Fibroblast of the aortic adventitia (primary cell): Measurements from ENCODE around the gene TTYH1. TPM values are rescaled to one million over a fixed set of nuclear protein-coding genes. Genes with fewer than 3 reads are reported as not detected.

Source experiments
- DNase-seq: peaks from one replicate; pipeline ENCODE4 v3.0.0-alpha.2; 2010; ENCODE audit warnings: low read depth
- H3K4me3 ChIP-seq: 2 replicates; pipeline ENCODE4 v1.5.1; 2011; ENCODE audit warnings: low read depth, mild to moderate bottlenecking, control low read depth, low read length, moderate library complexity
- CTCF ChIP-seq: IDR thresholded peaks from 2 replicates; pipeline ENCODE4 v1.5.1; 2011; ENCODE audit warnings: mild to moderate bottlenecking, low read length, control low read depth, inconsistent platforms; ENCODE audit not compliant: insufficient read depth
- total RNA-seq: library from RNA; depleted of rRNA; stranded (reverse); fragments of >200 nt; gene quantifications from 2 replicates; pipeline ENCODE4 v1.2.3, GENCODE V29; 2012; ENCODE audit warnings: low replicate concordance

Gene TTYH1
- total RNA-seq, 1 donor = not detected

GRCh38 chr19:54400913-54401312 is 14.4 kb upstream of the TTYH1 start:
- no peak overlapping the region for H3K4me3 ChIP-seq
- no peak for DNase-seq
- no peak for TF ChIP-seq CTCF

GRCh38 chr19:54403054-54403453 is 12.2 kb upstream of the TTYH1 start:
- no peak overlapping the region for H3K4me3 ChIP-seq
- DNase-seq = no peak
- TF ChIP-seq CTCF = no peak

- H3K4me3 ChIP-seq = no peak overlapping the region
- DNase-seq = no peak
- TF ChIP-seq CTCF = no peak
Observed at GRCh38 chr19:54405628-54406027, 9.6 kb upstream of the TTYH1 start.

GRCh38 chr19:54407780-54408179 is 7.5 kb upstream of the TTYH1 start:
- H3K4me3 ChIP-seq = no peak overlapping the region
- no peak for DNase-seq
- TF ChIP-seq CTCF = no peak

GRCh38 chr19:54408456-54409026 is 6.7 kb upstream of the TTYH1 start:
- no peak for TF ChIP-seq CTCF
- DNase-seq = no peak

GRCh38 chr19:54411033-54411432 is 4.2 kb upstream of the TTYH1 start:
- TF ChIP-seq CTCF = no peak
- no peak for DNase-seq
- H3K4me3 ChIP-seq = no peak overlapping the region

More at GRCh38 chr19:54408456-54409026, 6.7 kb upstream of the TTYH1 start:
- H3K4me3 ChIP-seq = no peak overlapping the region

GRCh38 chr19:54412877-54413276 is 2.4 kb upstream of the TTYH1 start:
- no peak for TF ChIP-seq CTCF
- no peak overlapping the region for H3K4me3 ChIP-seq
- no peak for DNase-seq
